HepG2 (cell line): ENCODE measurements around the gene SUPT6H. TPM values are rescaled to one million over a fixed set of nuclear protein-coding genes. Genes with fewer than 3 reads are reported as not detected.

Experiments
- FLYWCH1 ChIP-seq: sonication (generic); formaldehyde crosslinking; IDR thresholded peaks from 2 replicates; pipeline ENCODE4 v1.8.1; 2023; ENCODE audit warnings: mild to moderate bottlenecking, missing genetic modification reagents
- JDP2 ChIP-seq: sonication (generic); formaldehyde crosslinking; IDR thresholded peaks from 2 replicates; pipeline ENCODE4 v1.8.1; 2022; ENCODE audit warnings: missing genetic modification reagents, borderline replicate concordance
- PBX3 ChIP-seq: sonication (generic); formaldehyde crosslinking; IDR thresholded peaks from 2 replicates; pipeline ENCODE4 v1.8.1; 2023; ENCODE audit warnings: missing genetic modification reagents, inconsistent platforms, borderline replicate concordance
- PHF8 ChIP-seq: sonication (generic); formaldehyde crosslinking; IDR thresholded peaks from 2 replicates; pipeline ENCODE4 v1.5.0; 2020; ENCODE audit warnings: missing genetic modification reagents
- SKI ChIP-seq: fragments of 450-650 bp; IDR thresholded peaks from one replicate; pipeline ENCODE4 v1.6.1; 2018; ENCODE audit warnings: mild to moderate bottlenecking; ENCODE audit not compliant: partially characterized antibody
- SRSF4 ChIP-seq: fragments of 200-400 bp; formaldehyde crosslinking; IDR thresholded peaks from one replicate; pipeline ENCODE4 v1.6.1; 2018; ENCODE audit warnings: mild to moderate bottlenecking, low read depth, low read length, moderate library complexity; ENCODE audit not compliant: poor library complexity, severe bottlenecking
- YY1 ChIP-seq: IDR thresholded peaks from 2 replicates; pipeline ENCODE4 v1.6.1; 2011; ENCODE audit warnings: low read length, low read depth, moderate library complexity, mild to moderate bottlenecking; ENCODE audit not compliant: insufficient read depth, insufficient replicate concordance
- ZBTB4 ChIP-seq: sonication (generic); formaldehyde crosslinking; IDR thresholded peaks from 2 replicates; pipeline ENCODE4 v1.4.0; 2020; ENCODE audit warnings: missing genetic modification reagents, mild to moderate bottlenecking, borderline replicate concordance
- ZNF333 ChIP-seq: sonication (generic); formaldehyde crosslinking; IDR thresholded peaks from 2 replicates; pipeline ENCODE4 v1.4.0; 2020; ENCODE audit warnings: mild to moderate bottlenecking, missing genetic modification reagents, borderline replicate concordance
- ZNF441 ChIP-seq: sonication (generic); formaldehyde crosslinking; IDR thresholded peaks from 2 replicates; pipeline ENCODE4 v1.7.0; 2021; ENCODE audit warnings: missing genetic modification reagents, borderline replicate concordance
- ZNF546 ChIP-seq: sonication (generic); formaldehyde crosslinking; conservative IDR thresholded peaks from 2 replicates; pipeline ENCODE4 v1.8.1; 2023; ENCODE audit warnings: mild to moderate bottlenecking, missing genetic modification reagents
- ZNF569 ChIP-seq: sonication (generic); formaldehyde crosslinking; IDR thresholded peaks from 2 replicates; pipeline ENCODE4 v1.5.0; 2020; ENCODE audit warnings: mild to moderate bottlenecking, missing genetic modification reagents, moderate library complexity, borderline replicate concordance
- ZNF605 ChIP-seq: sonication (generic); formaldehyde crosslinking; IDR thresholded peaks from 2 replicates; pipeline ENCODE4 v1.8.0; 2022; ENCODE audit warnings: mild to moderate bottlenecking, missing genetic modification reagents
- ZNF616 ChIP-seq: sonication (generic); formaldehyde crosslinking; IDR thresholded peaks from 2 replicates; pipeline ENCODE4 v1.5.0; 2020; ENCODE audit warnings: low read depth, mild to moderate bottlenecking, missing genetic modification reagents
- ZNF850 ChIP-seq: sonication (generic); formaldehyde crosslinking; conservative IDR thresholded peaks from 2 replicates; pipeline ENCODE4 v1.9.0; 2021; ENCODE audit warnings: mild to moderate bottlenecking, missing genetic modification reagents
- polyA plus RNA-seq, 8 experiments: library from polyadenylated mRNA; depleted of rRNA in 3 of 8; stranded (reverse) in 7 of 8; unstranded in 1 of 8; fragments of >200 nt; fragmentation: Illumina TruSeq in 4 of 8; extraction: Trizol in 4 of 8; gene quantifications; 2 replicates each; pipeline versions ENCODE4 v1.2.1 to v1.2.3, GENCODE V29; 2011 to 2016; ENCODE audit warnings: low read depth in 4 of 8, missing spikeins in 1 of 8, mixed read lengths in 1 of 8; ENCODE audit not compliant: insufficient read depth in 1 of 8
- total RNA-seq, 5 experiments: library from RNA; depleted of rRNA; stranded (reverse); fragments of >200 nt; fragmentation: Illumina TruSeq; extraction: Trizol; gene quantifications; 2 replicates each; pipeline ENCODE4 v1.2.3, GENCODE V29; 2016; ENCODE audit warnings: low read depth in 1 of 5
- TF ChIP-seq, protein P1 (sequence below): sonication (generic); IDR thresholded peaks from 2 replicates; pipeline ENCODE4 v1.6.1; 2016; ENCODE audit warnings: low read depth, borderline replicate concordance
- TF ChIP-seq, protein P2 (sequence below): sonication (generic); formaldehyde crosslinking; IDR thresholded peaks from 2 replicates; pipeline ENCODE4 v1.8.1; 2023; ENCODE audit warnings: mild to moderate bottlenecking, missing genetic modification reagents
- TF ChIP-seq, protein P3 (sequence below): sonication (generic); formaldehyde crosslinking; conservative IDR thresholded peaks from 2 replicates; pipeline ENCODE4 v1.4.0; 2020; ENCODE audit warnings: missing genetic modification reagents
- TF ChIP-seq, protein P4 (sequence below): IDR thresholded peaks from 2 replicates; pipeline ENCODE4 v1.6.1; 2016; ENCODE audit warnings: low read depth, borderline replicate concordance
- TF ChIP-seq, protein P5 (sequence below): sonication (generic); formaldehyde crosslinking; IDR thresholded peaks from 2 replicates; pipeline ENCODE4 v1.8.1; 2023; ENCODE audit warnings: mild to moderate bottlenecking, missing genetic modification reagents, borderline replicate concordance

SUPT6H gene
- total and polyA plus RNA-seq, 2 of the 13 experiments (the other 11 are each of a cell fraction or from before 2014, with no cell fraction given) = 32.7 to 39.9 TPM

DNA sequence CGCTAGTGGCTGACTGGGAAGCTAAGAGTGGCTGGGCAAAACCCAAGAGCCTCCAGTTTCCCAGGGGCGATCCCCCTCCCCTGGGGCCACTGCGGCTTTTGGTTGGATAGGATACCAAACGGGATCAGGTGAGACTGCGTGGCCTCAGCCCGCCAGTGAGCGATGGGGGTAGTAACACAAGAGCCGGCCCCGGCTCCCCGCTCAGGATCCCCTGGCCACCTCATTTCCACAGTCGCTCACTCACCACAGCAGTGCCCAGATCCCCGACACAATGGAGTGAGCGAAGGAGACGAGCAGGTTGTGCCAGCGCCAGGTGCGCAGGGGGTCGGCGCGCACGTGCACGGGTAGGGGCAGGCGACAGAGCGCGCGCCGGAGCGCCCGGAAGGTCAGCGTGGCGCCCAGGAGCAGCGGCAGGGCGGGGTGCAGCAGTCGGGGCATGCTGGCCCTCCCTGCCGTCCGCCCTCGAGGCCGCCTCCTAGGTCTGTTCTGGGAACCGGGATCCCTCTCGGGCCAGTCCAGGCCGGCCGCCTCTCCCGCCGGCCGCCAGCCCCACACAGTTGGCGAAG lies 63.7 kb downstream of the SUPT6H start (continued):
- TF ChIP-seq ZBTB4 (CRISPR knock-in tag) (no peak; the same call in 1 of the 2 replicates), SRSF4 (peak; percentile 82), ZNF616 (CRISPR knock-in tag) (peak; percentile 24; the same call in 1 of the 2 replicates), FLYWCH1 (no peak; the same call in 1 of the 2 replicates), YY1 (no peak), PBX3 (0 out of 2 replicates have a peak, but pooled peaks have one; percentile 15), ZNF569 (CRISPR knock-in tag) (no peak), ZNF441 (0 out of 2 replicates have a peak, but pooled peaks have one; percentile 42), JDP2 (CRISPR knock-in tag) (no peak), ZNF850 (CRISPR knock-in tag) (no peak; the same call in 1 of the 2 replicates), PHF8 (CRISPR knock-in tag) (peak; percentile 45; the same call in 1 of the 2 replicates), ZNF605 (0 out of 2 replicates have a peak, but pooled peaks have one; percentile 66), ZNF333 (CRISPR knock-in tag) (no peak; the same call in 1 of the 2 replicates), SKI (no peak), ZNF546 (no peak)
- TF ChIP-seq, protein P1, sequence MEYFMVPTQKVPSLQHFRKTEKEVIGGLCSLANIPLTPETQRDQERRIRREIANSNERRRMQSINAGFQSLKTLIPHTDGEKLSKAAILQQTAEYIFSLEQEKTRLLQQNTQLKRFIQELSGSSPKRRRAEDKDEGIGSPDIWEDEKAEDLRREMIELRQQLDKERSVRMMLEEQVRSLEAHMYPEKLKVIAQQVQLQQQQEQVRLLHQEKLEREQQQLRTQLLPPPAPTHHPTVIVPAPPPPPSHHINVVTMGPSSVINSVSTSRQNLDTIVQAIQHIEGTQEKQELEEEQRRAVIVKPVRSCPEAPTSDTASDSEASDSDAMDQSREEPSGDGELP = no peak; the same call in 1 of the 2 replicates
- TF ChIP-seq, protein P2, sequence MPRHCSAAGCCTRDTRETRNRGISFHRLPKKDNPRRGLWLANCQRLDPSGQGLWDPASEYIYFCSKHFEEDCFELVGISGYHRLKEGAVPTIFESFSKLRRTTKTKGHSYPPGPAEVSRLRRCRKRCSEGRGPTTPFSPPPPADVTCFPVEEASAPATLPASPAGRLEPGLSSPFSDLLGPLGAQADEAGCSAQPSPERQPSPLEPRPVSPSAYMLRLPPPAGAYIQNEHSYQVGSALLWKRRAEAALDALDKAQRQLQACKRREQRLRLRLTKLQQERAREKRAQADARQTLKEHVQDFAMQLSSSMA (CRISPR knock-in tag) = peak; percentile 79; the same call in 1 of the 2 replicates
- TF ChIP-seq, protein P3, sequence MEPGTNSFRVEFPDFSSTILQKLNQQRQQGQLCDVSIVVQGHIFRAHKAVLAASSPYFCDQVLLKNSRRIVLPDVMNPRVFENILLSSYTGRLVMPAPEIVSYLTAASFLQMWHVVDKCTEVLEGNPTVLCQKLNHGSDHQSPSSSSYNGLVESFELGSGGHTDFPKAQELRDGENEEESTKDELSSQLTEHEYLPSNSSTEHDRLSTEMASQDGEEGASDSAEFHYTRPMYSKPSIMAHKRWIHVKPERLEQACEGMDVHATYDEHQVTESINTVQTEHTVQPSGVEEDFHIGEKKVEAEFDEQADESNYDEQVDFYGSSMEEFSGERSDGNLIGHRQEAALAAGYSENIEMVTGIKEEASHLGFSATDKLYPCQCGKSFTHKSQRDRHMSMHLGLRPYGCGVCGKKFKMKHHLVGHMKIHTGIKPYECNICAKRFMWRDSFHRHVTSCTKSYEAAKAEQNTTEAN (CRISPR knock-in tag) = peak; percentile 58; the same call in 1 of the 2 replicates
- TF ChIP-seq, protein P4, sequence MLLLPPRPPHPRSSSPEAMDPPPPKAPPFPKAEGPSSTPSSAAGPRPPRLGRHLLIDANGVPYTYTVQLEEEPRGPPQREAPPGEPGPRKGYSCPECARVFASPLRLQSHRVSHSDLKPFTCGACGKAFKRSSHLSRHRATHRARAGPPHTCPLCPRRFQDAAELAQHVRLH (CRISPR knock-in tag) = no peak
- TF ChIP-seq, protein P5, sequence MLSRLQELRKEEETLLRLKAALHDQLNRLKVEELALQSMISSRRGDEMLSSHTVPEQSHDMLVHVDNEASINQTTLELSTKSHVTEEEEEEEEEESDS (CRISPR knock-in tag) = no peak
